ENCODE data around the gene MEI1.

DNA sequence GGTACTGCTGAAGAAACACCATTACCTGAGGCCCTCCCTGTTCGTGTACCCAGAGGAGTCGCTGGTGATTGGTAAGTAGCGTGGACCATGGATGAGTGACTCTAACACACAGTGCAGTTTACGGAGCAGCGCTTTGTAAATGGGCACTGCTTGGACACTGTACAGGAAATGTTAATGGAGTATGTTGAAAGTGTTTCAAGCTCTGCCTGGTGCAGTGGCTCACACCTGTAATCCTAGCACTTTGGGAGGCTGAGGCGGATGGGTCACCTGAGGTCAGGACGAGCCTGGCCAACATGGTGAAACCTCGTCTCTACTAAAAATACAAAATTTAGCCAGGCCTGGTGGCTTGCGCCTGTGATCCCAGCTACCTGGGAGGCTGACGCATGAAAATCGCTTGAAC, 48.5 kb upstream of the MEI1 start:
- TF ChIP-seq, protein P1, sequence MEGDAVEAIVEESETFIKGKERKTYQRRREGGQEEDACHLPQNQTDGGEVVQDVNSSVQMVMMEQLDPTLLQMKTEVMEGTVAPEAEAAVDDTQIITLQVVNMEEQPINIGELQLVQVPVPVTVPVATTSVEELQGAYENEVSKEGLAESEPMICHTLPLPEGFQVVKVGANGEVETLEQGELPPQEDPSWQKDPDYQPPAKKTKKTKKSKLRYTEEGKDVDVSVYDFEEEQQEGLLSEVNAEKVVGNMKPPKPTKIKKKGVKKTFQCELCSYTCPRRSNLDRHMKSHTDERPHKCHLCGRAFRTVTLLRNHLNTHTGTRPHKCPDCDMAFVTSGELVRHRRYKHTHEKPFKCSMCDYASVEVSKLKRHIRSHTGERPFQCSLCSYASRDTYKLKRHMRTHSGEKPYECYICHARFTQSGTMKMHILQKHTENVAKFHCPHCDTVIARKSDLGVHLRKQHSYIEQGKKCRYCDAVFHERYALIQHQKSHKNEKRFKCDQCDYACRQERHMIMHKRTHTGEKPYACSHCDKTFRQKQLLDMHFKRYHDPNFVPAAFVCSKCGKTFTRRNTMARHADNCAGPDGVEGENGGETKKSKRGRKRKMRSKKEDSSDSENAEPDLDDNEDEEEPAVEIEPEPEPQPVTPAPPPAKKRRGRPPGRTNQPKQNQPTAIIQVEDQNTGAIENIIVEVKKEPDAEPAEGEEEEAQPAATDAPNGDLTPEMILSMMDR (IDR thresholded peaks at IDR 0.05; ENCODE audit: poor library complexity, severe bottlenecking) = no peak
- TF ChIP-seq EZH2 (IDR thresholded peaks at IDR 0.05; ENCODE audit: borderline replicate concordance, insufficient read depth, low read length, poor library complexity, severe bottlenecking) (no peak), RAD21 (conservative IDR thresholded peaks at IDR 0.05) (no peak), POLR2AphosphoS5 (IDR thresholded peaks at IDR 0.05) (no peak), TAF1 (IDR thresholded peaks at IDR 0.05; ENCODE audit: low read depth) (no peak), EP300 (conservative IDR thresholded peaks at IDR 0.05; ENCODE audit: poor library complexity, severe bottlenecking) (no peak), SMC3 (conservative IDR thresholded peaks at IDR 0.05; ENCODE audit: poor library complexity) (no peak)
- TF ChIP-seq, protein P2, sequence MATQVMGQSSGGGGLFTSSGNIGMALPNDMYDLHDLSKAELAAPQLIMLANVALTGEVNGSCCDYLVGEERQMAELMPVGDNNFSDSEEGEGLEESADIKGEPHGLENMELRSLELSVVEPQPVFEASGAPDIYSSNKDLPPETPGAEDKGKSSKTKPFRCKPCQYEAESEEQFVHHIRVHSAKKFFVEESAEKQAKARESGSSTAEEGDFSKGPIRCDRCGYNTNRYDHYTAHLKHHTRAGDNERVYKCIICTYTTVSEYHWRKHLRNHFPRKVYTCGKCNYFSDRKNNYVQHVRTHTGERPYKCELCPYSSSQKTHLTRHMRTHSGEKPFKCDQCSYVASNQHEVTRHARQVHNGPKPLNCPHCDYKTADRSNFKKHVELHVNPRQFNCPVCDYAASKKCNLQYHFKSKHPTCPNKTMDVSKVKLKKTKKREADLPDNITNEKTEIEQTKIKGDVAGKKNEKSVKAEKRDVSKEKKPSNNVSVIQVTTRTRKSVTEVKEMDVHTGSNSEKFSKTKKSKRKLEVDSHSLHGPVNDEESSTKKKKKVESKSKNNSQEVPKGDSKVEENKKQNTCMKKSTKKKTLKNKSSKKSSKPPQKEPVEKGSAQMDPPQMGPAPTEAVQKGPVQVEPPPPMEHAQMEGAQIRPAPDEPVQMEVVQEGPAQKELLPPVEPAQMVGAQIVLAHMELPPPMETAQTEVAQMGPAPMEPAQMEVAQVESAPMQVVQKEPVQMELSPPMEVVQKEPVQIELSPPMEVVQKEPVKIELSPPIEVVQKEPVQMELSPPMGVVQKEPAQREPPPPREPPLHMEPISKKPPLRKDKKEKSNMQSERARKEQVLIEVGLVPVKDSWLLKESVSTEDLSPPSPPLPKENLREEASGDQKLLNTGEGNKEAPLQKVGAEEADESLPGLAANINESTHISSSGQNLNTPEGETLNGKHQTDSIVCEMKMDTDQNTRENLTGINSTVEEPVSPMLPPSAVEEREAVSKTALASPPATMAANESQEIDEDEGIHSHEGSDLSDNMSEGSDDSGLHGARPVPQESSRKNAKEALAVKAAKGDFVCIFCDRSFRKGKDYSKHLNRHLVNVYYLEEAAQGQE (IDR thresholded peaks at IDR 0.05; ENCODE audit: borderline replicate concordance) = no peak
